DND-41 (cell line): ENCODE measurements around the gene NEK4.

Source experiments
- ATAC-seq: fragments of 200-7000 bp; cut with Tn5 transposase; 3 replicates; pipeline ENCODE4 v1.9.1; 2021; ENCODE audit warnings: low read depth; ENCODE audit not compliant: insufficient read depth
- DNase-seq: peaks from one replicate; pipeline ENCODE4 v3.0.0-alpha.2; 2020
- H2AFZ ChIP-seq: 2 replicates; pipeline ENCODE4 v1.6.0; 2012; ENCODE audit warnings: low read depth, low read length
- H3K27ac ChIP-seq: 2 replicates; pipeline ENCODE4 v1.5.1; 2012; ENCODE audit warnings: low read length, inconsistent platforms
- H3K27me3 ChIP-seq: fragments of 200-600 bp; sonication (generic); 2 replicates; pipeline ENCODE4 v1.6.0; 2012; ENCODE audit warnings: low read length, mild to moderate bottlenecking, inconsistent platforms; ENCODE audit not compliant: insufficient read depth, poor library complexity
- H3K36me3 ChIP-seq: 2 replicates; pipeline ENCODE4 v1.5.1; 2012; ENCODE audit warnings: low read length, inconsistent platforms; ENCODE audit not compliant: insufficient read depth
- H3K4me1 ChIP-seq: 2 replicates; pipeline ENCODE4 v1.5.1; 2012; ENCODE audit warnings: mild to moderate bottlenecking, low read length; ENCODE audit not compliant: insufficient read depth
- H3K4me2 ChIP-seq: 2 replicates; pipeline ENCODE4 v1.6.0; 2012; ENCODE audit warnings: mild to moderate bottlenecking, moderate library complexity, low read length, inconsistent platforms; ENCODE audit not compliant: insufficient read depth
- H3K4me3 ChIP-seq, 2 experiments: fragments of 200-600 bp in 1 of 2; shearing (Covaris generic) in 1 of 2; 2 replicates each; pipeline ENCODE4 v1.5.1; 2012 to 2016; ENCODE audit warnings: inconsistent platforms in 2 of 2, low read length in 2 of 2, mild to moderate bottlenecking in 2 of 2, low read depth in 1 of 2, moderate library complexity in 1 of 2
- H3K79me2 ChIP-seq: 2 replicates; pipeline ENCODE4 v1.6.0; 2012; ENCODE audit warnings: low read length, inconsistent platforms; ENCODE audit not compliant: insufficient read depth
- H3K9ac ChIP-seq: 2 replicates; pipeline ENCODE4 v1.6.0; 2012; ENCODE audit warnings: low read depth, mild to moderate bottlenecking, inconsistent platforms, low read length, moderate library complexity
- H3K9me3 ChIP-seq: 2 replicates; pipeline ENCODE4 v1.5.1; 2012; ENCODE audit warnings: low read length, moderate library complexity, mild to moderate bottlenecking, inconsistent platforms; ENCODE audit not compliant: insufficient read depth, severe bottlenecking
- H4K20me1 ChIP-seq: 2 replicates; pipeline ENCODE4 v1.6.0; 2012; ENCODE audit warnings: low read length; ENCODE audit not compliant: insufficient read depth
- EZH2 ChIP-seq: IDR thresholded peaks from 3 replicates; pipeline ENCODE4 v1.6.1; 2012; ENCODE audit warnings: borderline replicate concordance, low read depth, mild to moderate bottlenecking, moderate library complexity, low read length, inconsistent platforms; ENCODE audit not compliant: severe bottlenecking
- TF ChIP-seq, protein P1 (sequence below): IDR thresholded peaks from 2 replicates; pipeline ENCODE4 v1.5.1; 2012; ENCODE audit warnings: borderline replicate concordance, low read length, moderate library complexity, mild to moderate bottlenecking; ENCODE audit not compliant: poor library complexity, severe bottlenecking; ENCODE audit errors: extremely low read depth

The NEK4 gene

DNA sequence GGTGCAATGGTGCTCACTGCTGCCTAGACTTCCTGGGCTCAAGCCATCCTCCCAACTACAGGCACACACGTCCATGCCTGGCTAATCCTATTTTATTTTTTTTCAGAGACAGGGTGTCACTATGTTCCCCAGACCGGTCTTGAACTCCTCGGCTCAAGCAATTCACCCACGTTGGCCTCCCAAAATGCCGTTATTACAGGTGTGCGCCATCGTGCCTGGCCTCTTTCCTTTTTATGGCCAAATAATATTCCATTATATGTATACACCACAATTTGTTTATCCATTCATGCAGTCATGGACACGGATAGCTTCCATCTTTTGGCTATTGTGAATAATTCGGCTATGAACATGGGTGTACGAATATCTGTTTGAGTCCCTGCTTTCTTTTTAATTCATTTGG is 962 bp upstream of the NEK4 start:
- H3K4me2 ChIP-seq, result peak overlapping the region; percentile 70
- H3K36me3 ChIP-seq, result peaks cover 10% of the 10 kb centered on the region; the same call in 1 of the 2 replicates
- H2AFZ ChIP-seq, result peak overlapping the region; percentile 87
- ATAC-seq, result no peak
- no peaks in the 10 kb centered on the region for H4K20me1 ChIP-seq
- H3K79me2 ChIP-seq, result peaks cover 21% of the 10 kb centered on the region
- no peak for DNase-seq
- H3K9ac ChIP-seq, result peak overlapping the region; percentile 61; the same call in 1 of the 2 replicates
- H3K4me3 ChIP-seq, result peak overlapping the region in 1 of 2 experiments; percentile 67; a peak in 2 of 4 replicates
- no peak overlapping the region for H3K27ac ChIP-seq
- H3K4me1 ChIP-seq, result peaks cover 22% of the 10 kb centered on the region
- no peak for TF ChIP-seq EZH2
- TF ChIP-seq, protein P1, sequence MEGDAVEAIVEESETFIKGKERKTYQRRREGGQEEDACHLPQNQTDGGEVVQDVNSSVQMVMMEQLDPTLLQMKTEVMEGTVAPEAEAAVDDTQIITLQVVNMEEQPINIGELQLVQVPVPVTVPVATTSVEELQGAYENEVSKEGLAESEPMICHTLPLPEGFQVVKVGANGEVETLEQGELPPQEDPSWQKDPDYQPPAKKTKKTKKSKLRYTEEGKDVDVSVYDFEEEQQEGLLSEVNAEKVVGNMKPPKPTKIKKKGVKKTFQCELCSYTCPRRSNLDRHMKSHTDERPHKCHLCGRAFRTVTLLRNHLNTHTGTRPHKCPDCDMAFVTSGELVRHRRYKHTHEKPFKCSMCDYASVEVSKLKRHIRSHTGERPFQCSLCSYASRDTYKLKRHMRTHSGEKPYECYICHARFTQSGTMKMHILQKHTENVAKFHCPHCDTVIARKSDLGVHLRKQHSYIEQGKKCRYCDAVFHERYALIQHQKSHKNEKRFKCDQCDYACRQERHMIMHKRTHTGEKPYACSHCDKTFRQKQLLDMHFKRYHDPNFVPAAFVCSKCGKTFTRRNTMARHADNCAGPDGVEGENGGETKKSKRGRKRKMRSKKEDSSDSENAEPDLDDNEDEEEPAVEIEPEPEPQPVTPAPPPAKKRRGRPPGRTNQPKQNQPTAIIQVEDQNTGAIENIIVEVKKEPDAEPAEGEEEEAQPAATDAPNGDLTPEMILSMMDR, result no peak
- no peaks in the 10 kb centered on the region for H3K9me3 ChIP-seq
- no peaks in the 10 kb centered on the region for H3K27me3 ChIP-seq

DNA sequence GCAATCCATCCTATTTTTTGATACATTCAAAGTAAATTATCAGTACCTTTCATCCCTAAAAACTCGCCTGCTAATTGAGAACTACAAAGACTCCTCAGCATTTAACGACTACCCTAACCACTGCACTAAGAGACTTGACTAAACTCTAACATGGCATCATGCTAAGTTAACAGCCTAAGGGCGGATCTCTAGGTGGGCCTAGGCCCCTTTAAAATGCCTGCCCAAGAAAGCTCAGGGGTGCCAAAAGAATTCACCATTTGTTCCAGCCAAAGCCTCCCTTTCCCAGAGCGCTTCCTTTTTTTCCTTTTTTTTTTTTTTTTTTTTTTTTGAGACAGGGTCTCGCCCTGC is 568 bp upstream of the NEK4 start:
- H3K36me3 ChIP-seq, result peaks cover 12% of the 10 kb centered on the region; the same call in 1 of the 2 replicates
- H3K4me2 ChIP-seq, result peak overlapping the region; percentile 70
- peaks cover 21% of the 10 kb centered on the region for H3K79me2 ChIP-seq
- no peaks in the 10 kb centered on the region for H3K27me3 ChIP-seq
- peak overlapping the region; percentile 36 to 67; a peak in 3 of 4 replicates for H3K4me3 ChIP-seq
- no peaks in the 10 kb centered on the region for H4K20me1 ChIP-seq
- H2AFZ ChIP-seq, result peak overlapping the region; percentile 87
- H3K4me1 ChIP-seq, result peaks cover 22% of the 10 kb centered on the region
- ATAC-seq, result peak; percentile 26; the same call in 2 of the 3 replicates
- no peaks in the 10 kb centered on the region for H3K9me3 ChIP-seq
- TF ChIP-seq, protein P1, result no peak
- TF ChIP-seq EZH2, result no peak
- H3K27ac ChIP-seq, result peak overlapping the region; percentile 73
- H3K9ac ChIP-seq, result peak overlapping the region; percentile 61
- no peak for DNase-seq

DNA sequence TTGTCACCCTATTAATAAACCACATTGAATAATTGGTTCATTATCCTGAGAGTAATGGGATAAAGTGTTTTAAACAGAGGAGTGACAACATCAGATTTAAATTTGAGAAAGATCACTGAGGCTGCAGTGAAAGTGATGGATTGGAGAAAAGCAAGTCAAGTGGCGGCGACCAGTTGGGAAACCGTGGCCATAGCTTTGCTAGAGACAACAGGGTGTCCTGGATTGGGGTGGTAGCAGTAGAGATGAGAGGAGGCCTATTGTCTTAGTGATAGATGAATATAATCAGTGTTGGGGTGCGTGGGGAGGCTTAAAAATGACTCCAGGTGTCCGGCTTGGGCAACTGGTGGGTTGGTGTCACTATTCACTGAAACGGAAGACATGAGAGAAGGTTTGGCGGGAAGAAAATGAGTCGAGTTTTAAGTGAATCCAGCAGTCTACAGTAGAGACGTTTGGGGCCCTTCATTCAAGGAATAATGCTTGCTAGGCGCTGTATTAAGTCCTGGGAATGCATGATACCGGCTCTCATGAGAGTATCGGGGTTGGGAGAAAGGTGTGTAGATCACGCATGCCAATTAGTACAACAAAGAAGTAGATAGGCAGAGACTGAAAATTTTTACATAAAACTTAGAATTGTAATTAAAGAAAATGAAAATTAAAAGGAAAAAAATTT is 819 bp downstream of the NEK4 start:
- peaks cover 22% of the 10 kb centered on the region for H3K4me1 ChIP-seq
- DNase-seq, result no peak
- no peaks in the 10 kb centered on the region for H3K27me3 ChIP-seq
- H3K4me3 ChIP-seq, result peak overlapping the region; percentile 36 to 67; a peak in 3 of 4 replicates
- peaks cover 26% of the 10 kb centered on the region; the same call in 1 of the 2 replicates for H3K36me3 ChIP-seq
- peak overlapping the region; percentile 61 for H3K9ac ChIP-seq
- no peaks in the 10 kb centered on the region for H4K20me1 ChIP-seq
- peaks cover 21% of the 10 kb centered on the region for H3K79me2 ChIP-seq
- TF ChIP-seq, protein P1, result no peak
- no peak for TF ChIP-seq EZH2
- H3K27ac ChIP-seq, result peak overlapping the region; percentile 73; the same call in 1 of the 2 replicates
- H3K4me2 ChIP-seq, result peak overlapping the region; percentile 70
- no peaks in the 10 kb centered on the region for H3K9me3 ChIP-seq
- H2AFZ ChIP-seq, result peak overlapping the region; percentile 87
- no peak for ATAC-seq
